22Rv1 (cell line): ENCODE results near the gene PARP15.

Experiments
- CTCF ChIP-seq: fragments of 450-650 bp; IDR thresholded peaks from 2 replicates; pipeline ENCODE4 v1.5.1; 2017; ENCODE audit warnings: mild to moderate bottlenecking
- ZFX ChIP-seq: fragments of 450-650 bp; IDR thresholded peaks from 2 replicates; pipeline ENCODE4 v1.6.1; 2017; ENCODE audit warnings: antibody characterized with exemption, borderline replicate concordance

GRCh38 chr3:122598151-122598550 is 20.7 kb downstream of the PARP15 start:
- TF ChIP-seq CTCF: no peak
- TF ChIP-seq ZFX: no peak
